ENCODE results near the gene TTC7B.

TTC7B gene

DNA sequence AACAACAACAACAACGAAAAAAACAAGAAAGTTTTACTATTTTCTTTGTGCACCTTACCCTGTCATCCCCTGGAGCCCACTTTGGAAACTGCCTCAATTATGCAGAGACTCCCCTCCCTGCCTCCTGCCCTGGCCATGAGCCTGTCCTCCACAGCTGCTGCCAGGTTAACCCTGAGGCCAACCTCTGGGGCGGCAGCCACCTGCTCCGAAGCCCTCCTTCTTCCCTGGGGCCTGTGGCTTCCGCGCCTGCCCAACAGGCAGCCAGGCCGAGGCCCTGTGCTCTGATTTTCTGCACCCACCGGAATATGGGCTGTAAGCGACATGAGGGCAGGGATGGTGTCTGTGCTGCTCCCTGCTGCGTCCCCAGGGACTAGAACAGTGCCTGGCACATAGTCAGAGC, 236.4 kb downstream of the TTC7B start:
- Histone ChIP-seq H2AK5ac (ENCODE audit: low read length) (no peak overlapping the region), H3K4me2 (ENCODE audit: low read length) (no peak overlapping the region), H3K27ac (ENCODE audit: low read depth, low read length) (no peak overlapping the region), H3K36me3 (ENCODE audit: control insufficient read depth, insufficient read depth, low read length) (no peaks in the 10 kb centered on the region), H2BK15ac (replicated peaks; ENCODE audit: low read depth) (no peak overlapping the region), H3K4me1 (ENCODE audit: control insufficient read depth, low read depth, low read length) (no peaks in the 10 kb centered on the region), H3K4ac (ENCODE audit: low read depth, low read length) (no peak overlapping the region), H3K56ac (ENCODE audit: low read length) (no peak overlapping the region), H3K4me3 (ENCODE audit: low read length) (no peak overlapping the region), H4K8ac (ENCODE audit: low read depth, low read length) (no peak overlapping the region), H3K27me3 (ENCODE audit: insufficient read depth, low read length, poor library complexity) (no peaks in the 10 kb centered on the region), H4K5ac (ENCODE audit: low read length) (no peak overlapping the region), H3K79me1 (ENCODE audit: low read length) (no peaks in the 10 kb centered on the region), H2BK5ac (ENCODE audit: low read length) (no peak overlapping the region), H3K9ac (ENCODE audit: low read length) (no peak overlapping the region), H2BK120ac (ENCODE audit: low read depth, low read length) (no peak overlapping the region), H3K79me2 (ENCODE audit: control insufficient read depth, insufficient read depth, low read length) (no peaks in the 10 kb centered on the region), H3K18ac (ENCODE audit: low read length) (no peak overlapping the region), H3K23ac (ENCODE audit: low read length) (no peak overlapping the region)
- no peak for DNase-seq
- whole genome bisulfite sequencing (ENCODE audit: extremely low coverage, insufficient coverage, low lambda C conversion rate) = no CpG with 5 or more reads among the region's 9 CpGs

DNA sequence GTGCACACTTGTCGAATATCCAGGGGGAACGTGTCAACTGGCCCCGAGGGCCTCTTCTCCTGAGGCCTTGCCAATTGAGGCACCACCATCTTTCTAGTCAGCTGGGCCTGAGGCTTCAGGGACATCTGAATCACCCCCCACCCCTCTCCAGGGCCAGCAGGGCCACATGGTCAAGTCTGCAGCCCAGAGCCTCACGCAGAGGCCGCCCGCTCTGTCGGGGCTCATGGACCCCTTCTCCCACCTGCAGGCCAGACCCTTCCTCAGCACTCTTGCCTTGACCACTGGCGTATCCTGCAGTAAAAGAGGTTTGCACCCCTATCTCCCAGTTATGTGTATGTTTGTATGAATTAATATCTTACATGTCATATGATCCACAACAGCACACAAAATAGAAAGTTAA, 237.1 kb downstream of the TTC7B start:
- Histone ChIP-seq H3K27me3 (ENCODE audit: insufficient read depth, low read length, poor library complexity) (no peaks in the 10 kb centered on the region), H2BK120ac (ENCODE audit: low read depth, low read length) (no peak overlapping the region), H3K4me2 (ENCODE audit: low read length) (no peak overlapping the region), H2BK15ac (replicated peaks; ENCODE audit: low read depth) (no peak overlapping the region), H4K8ac (ENCODE audit: low read depth, low read length) (no peak overlapping the region), H3K18ac (ENCODE audit: low read length) (no peak overlapping the region), H3K79me1 (ENCODE audit: low read length) (no peaks in the 10 kb centered on the region), H2BK5ac (ENCODE audit: low read length) (no peak overlapping the region), H2AK5ac (ENCODE audit: low read length) (no peak overlapping the region), H3K56ac (ENCODE audit: low read length) (no peak overlapping the region), H3K27ac (ENCODE audit: low read depth, low read length) (no peak overlapping the region), H3K36me3 (ENCODE audit: control insufficient read depth, insufficient read depth, low read length) (no peaks in the 10 kb centered on the region), H3K4ac (ENCODE audit: low read depth, low read length) (no peak overlapping the region), H4K5ac (ENCODE audit: low read length) (no peak overlapping the region), H3K4me3 (ENCODE audit: low read length) (no peak overlapping the region), H3K23ac (ENCODE audit: low read length) (no peak overlapping the region), H3K79me2 (ENCODE audit: control insufficient read depth, insufficient read depth, low read length) (no peaks in the 10 kb centered on the region), H3K9ac (ENCODE audit: low read length) (no peak overlapping the region), H3K4me1 (ENCODE audit: control insufficient read depth, low read depth, low read length) (no peaks in the 10 kb centered on the region)
- no peak for DNase-seq
- WGBS (ENCODE audit: extremely low coverage, insufficient coverage, low lambda C conversion rate) = no CpG with 5 or more reads among the region's 8 CpGs

DNA sequence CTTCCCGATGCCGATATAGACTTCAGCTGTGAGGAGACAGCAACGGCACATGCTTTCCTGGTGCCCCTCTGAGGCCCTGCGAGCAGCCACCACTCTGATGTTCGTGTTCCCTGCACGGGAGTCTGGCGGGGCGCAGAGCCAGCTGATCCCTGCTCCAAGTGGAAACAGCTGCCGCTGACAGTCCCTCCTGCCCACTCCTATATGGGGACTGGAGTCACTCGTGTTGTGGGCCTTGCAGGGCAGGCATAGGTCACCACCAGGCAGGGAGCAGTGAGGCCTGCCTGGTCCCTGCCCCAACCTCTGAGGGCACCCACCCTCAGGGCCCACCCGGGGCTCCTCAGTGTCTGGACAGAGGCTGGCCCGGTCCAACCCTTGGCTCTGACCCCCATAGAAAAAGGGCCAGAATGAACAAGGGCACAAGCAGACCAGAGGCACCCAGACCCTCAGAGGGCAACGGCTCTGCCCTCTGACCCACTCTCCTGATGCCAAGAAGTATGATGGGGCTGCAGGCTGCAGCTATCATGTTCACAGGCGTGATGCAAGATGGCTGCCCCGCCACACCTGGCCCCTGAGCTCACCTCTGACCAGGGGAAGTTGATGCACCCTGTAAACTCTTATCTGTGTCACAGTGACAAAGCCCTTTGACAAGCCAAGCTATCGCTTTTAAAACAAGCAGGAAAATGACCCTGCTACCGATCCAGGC, 237.8 kb downstream of the TTC7B start:
- H4K5ac ChIP-seq (ENCODE audit: low read length) = no peak overlapping the region
- WGBS (ENCODE audit: extremely low coverage, insufficient coverage, low lambda C conversion rate) = no CpG with 5 or more reads among the region's 17 CpGs
- DNase-seq = no peak

DNA sequence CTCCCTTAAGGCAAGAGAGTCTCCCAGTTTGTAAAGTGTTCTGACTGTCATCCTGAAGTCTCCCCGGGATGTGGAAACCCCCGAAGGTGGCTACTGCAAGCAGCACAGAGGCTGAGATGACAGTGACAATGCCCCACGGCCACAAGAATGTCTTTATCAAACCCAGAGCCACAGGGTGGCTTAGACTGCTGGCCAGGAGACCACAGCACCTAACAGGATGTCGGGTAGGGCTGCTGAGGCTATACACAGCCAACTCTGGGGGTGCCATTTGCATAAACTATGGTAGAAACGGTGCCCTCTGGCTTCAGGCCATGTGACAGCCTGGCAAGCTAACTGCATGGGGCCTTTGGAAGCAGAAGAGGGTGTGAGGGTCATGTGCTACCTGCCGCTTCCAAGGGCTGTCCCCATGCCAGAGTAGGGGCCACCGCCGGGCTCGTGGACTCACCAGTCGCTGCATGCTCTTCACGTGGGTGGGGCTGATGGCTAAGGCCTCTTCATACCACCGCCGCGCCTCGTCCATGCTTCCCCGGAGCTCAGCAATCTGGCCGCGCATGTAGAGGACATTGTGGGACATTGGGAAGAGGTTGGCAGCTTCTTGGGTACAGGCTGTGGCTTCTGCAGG, 238.5 kb downstream of the TTC7B start:
- Histone ChIP-seq H2BK5ac (ENCODE audit: low read length) (no peak overlapping the region), H3K56ac (ENCODE audit: low read length) (no peak overlapping the region), H3K4ac (ENCODE audit: low read depth, low read length) (no peak overlapping the region), H3K79me2 (ENCODE audit: control insufficient read depth, insufficient read depth, low read length) (no peaks in the 10 kb centered on the region), H2BK120ac (ENCODE audit: low read depth, low read length) (no peak overlapping the region), H4K5ac (ENCODE audit: low read length) (no peak overlapping the region), H3K27me3 (ENCODE audit: insufficient read depth, low read length, poor library complexity) (no peaks in the 10 kb centered on the region), H3K4me1 (ENCODE audit: control insufficient read depth, low read depth, low read length) (no peaks in the 10 kb centered on the region), H2AK5ac (ENCODE audit: low read length) (no peak overlapping the region), H3K79me1 (ENCODE audit: low read length) (no peaks in the 10 kb centered on the region), H2BK15ac (replicated peaks; ENCODE audit: low read depth) (no peak overlapping the region), H3K18ac (ENCODE audit: low read length) (no peak overlapping the region), H3K36me3 (ENCODE audit: control insufficient read depth, insufficient read depth, low read length) (no peaks in the 10 kb centered on the region), H4K8ac (ENCODE audit: low read depth, low read length) (no peak overlapping the region), H3K4me3 (ENCODE audit: low read length) (no peak overlapping the region), H3K27ac (ENCODE audit: low read depth, low read length) (no peak overlapping the region), H3K4me2 (ENCODE audit: low read length) (no peak overlapping the region), H3K23ac (ENCODE audit: low read length) (no peak overlapping the region), H3K9ac (ENCODE audit: low read length) (no peak overlapping the region)
- WGBS (ENCODE audit: extremely low coverage, insufficient coverage, low lambda C conversion rate) = no CpG with 5 or more reads among the region's 18 CpGs
- DNase-seq = no peak

More for the DNA sequence above, 237.8 kb downstream of the TTC7B start:
- H4K8ac ChIP-seq (ENCODE audit: low read depth, low read length) = no peak overlapping the region
- H3K36me3 ChIP-seq (ENCODE audit: control insufficient read depth, insufficient read depth, low read length) = no peaks in the 10 kb centered on the region
- H3K27ac ChIP-seq (ENCODE audit: low read depth, low read length) = no peak overlapping the region
- H3K79me1 ChIP-seq (ENCODE audit: low read length) = no peaks in the 10 kb centered on the region
- no peak overlapping the region for H2BK15ac ChIP-seq (replicated peaks; ENCODE audit: low read depth)
- H3K56ac ChIP-seq (ENCODE audit: low read length) = no peak overlapping the region
- H2AK5ac ChIP-seq (ENCODE audit: low read length) = no peak overlapping the region
- no peak overlapping the region for H3K4me3 ChIP-seq (ENCODE audit: low read length)
- no peak overlapping the region for H3K18ac ChIP-seq (ENCODE audit: low read length)
- no peak overlapping the region for H2BK120ac ChIP-seq (ENCODE audit: low read depth, low read length)
- H3K4ac ChIP-seq (ENCODE audit: low read depth, low read length) = no peak overlapping the region
- no peak overlapping the region for H2BK5ac ChIP-seq (ENCODE audit: low read length)
- no peaks in the 10 kb centered on the region for H3K4me1 ChIP-seq (ENCODE audit: control insufficient read depth, low read depth, low read length)
- no peak overlapping the region for H3K9ac ChIP-seq (ENCODE audit: low read length)
- no peak overlapping the region for H3K23ac ChIP-seq (ENCODE audit: low read length)
- no peaks in the 10 kb centered on the region for H3K79me2 ChIP-seq (ENCODE audit: control insufficient read depth, insufficient read depth, low read length)
- H3K4me2 ChIP-seq (ENCODE audit: low read length) = no peak overlapping the region
- no peaks in the 10 kb centered on the region for H3K27me3 ChIP-seq (ENCODE audit: insufficient read depth, low read length, poor library complexity)

DNA sequence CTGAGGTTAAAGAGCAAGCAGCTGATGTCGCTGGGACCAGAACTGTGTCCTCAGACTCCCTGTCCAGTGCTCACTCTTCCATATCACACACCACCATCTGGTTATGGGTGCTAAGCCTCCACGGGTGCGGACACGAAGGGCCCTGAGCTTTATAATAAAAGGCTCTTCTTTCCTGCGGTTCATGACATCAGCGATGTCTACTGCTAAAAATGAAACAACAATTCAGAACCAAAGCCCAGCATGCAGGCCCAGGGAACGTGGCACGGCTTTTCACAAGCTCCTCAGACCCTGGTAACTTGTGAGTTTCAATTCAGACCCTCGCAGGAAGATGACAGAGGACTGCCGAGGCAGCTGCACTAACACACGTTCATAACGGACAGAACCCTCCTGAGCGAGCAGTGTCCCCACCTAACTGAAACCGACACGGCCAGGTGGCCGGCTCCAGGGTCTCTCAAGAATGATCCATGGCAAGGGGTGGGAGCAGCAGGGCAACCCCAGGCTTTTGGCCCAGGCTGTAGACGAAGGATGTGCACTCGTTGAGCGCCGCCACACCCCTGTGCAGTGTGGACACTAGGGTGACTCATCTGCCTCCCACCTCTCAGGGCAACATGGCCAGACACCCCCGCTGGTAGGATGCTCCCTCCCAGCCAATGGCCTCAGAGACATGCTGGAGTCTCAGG, 239.1 kb downstream of the TTC7B start:
- Histone ChIP-seq H3K79me1 (ENCODE audit: low read length) (no peaks in the 10 kb centered on the region), H3K4me2 (ENCODE audit: low read length) (no peak overlapping the region), H3K23ac (ENCODE audit: low read length) (no peak overlapping the region), H2BK15ac (replicated peaks; ENCODE audit: low read depth) (no peak overlapping the region), H3K9ac (ENCODE audit: low read length) (no peak overlapping the region), H3K4me3 (ENCODE audit: low read length) (no peak overlapping the region), H4K5ac (ENCODE audit: low read length) (no peak overlapping the region), H3K56ac (ENCODE audit: low read length) (no peak overlapping the region), H2BK5ac (ENCODE audit: low read length) (no peak overlapping the region), H3K18ac (ENCODE audit: low read length) (no peak overlapping the region), H2AK5ac (ENCODE audit: low read length) (no peak overlapping the region), H3K27ac (ENCODE audit: low read depth, low read length) (no peak overlapping the region), H2BK120ac (ENCODE audit: low read depth, low read length) (no peak overlapping the region), H3K4me1 (ENCODE audit: control insufficient read depth, low read depth, low read length) (no peaks in the 10 kb centered on the region), H3K4ac (ENCODE audit: low read depth, low read length) (no peak overlapping the region), H3K36me3 (ENCODE audit: control insufficient read depth, insufficient read depth, low read length) (no peaks in the 10 kb centered on the region), H3K27me3 (ENCODE audit: insufficient read depth, low read length, poor library complexity) (no peaks in the 10 kb centered on the region), H4K8ac (ENCODE audit: low read depth, low read length) (no peak overlapping the region), H3K79me2 (ENCODE audit: control insufficient read depth, insufficient read depth, low read length) (no peaks in the 10 kb centered on the region)
- DNase-seq = no peak
- no CpG with 5 or more reads among the region's 21 CpGs for WGBS (ENCODE audit: extremely low coverage, insufficient coverage, low lambda C conversion rate)
